Panc1 (cell line): ENCODE data around the gene HK1. TPM values are rescaled to one million over a fixed set of nuclear protein-coding genes. Genes with fewer than 3 reads are reported as not detected.

Experiments used
- ATAC-seq: fragments of 200-7000 bp; cut with Tn5 transposase; 2 replicates; pipeline ENCODE4 v1.9.1; 2020; ENCODE audit warnings: mild to moderate bottlenecking, moderate library complexity
- BruUV-seq: library from RNA; stranded (reverse); fragments of 400-500 nt; replicated peaks from 2 replicates; lab custom pipeline; 2021; lab: Mats Ljungman, UMichigan
- CTCF ChIA-PET: fragments of 300-600 bp; sonication (Branson Sonifier 250); formaldehyde crosslinking; loops from one replicate; lab custom pipeline; 2022; ENCODE audit warnings: antibody characterized with exemption; lab: Charles Lee
- POLR2A ChIA-PET: fragments of 300-600 bp; sonication (Branson Sonifier 250); formaldehyde crosslinking; loops from one replicate; lab custom pipeline; 2022; ENCODE audit warnings: antibody characterized with exemption; lab: Charles Lee
- DNase-seq: peaks from one replicate; pipeline ENCODE4 v3.0.0-alpha.2; 2010; ENCODE audit warnings: low read depth, low spot score
- H3K27ac ChIP-seq: 2 replicates; pipeline ENCODE4 v1.5.1; 2011; ENCODE audit warnings: mild to moderate bottlenecking, low read length, inconsistent platforms
- H3K27me3 ChIP-seq: fragments of 200-500 bp; sonication (Bioruptor generic); 2 replicates; pipeline ENCODE4 v1.6.0; 2014; ENCODE audit warnings: low read length, inconsistent platforms; ENCODE audit not compliant: control insufficient read depth, insufficient read depth
- H3K36me3 ChIP-seq: fragments of 200-500 bp; sonication (Bioruptor generic); 2 replicates; pipeline ENCODE4 v1.5.1; 2014; ENCODE audit warnings: inconsistent platforms, mild to moderate bottlenecking, low read length, moderate library complexity; ENCODE audit not compliant: control insufficient read depth, insufficient read depth
- H3K4me1 ChIP-seq: 2 replicates; pipeline ENCODE4 v1.5.1; 2011; ENCODE audit warnings: inconsistent platforms, mild to moderate bottlenecking, low read length, moderate library complexity; ENCODE audit not compliant: control insufficient read depth, insufficient read depth
- H3K4me3 ChIP-seq, 2 experiments: 2 replicates each; pipeline ENCODE4 v1.5.1; 2011 to 2012; ENCODE audit warnings: low read depth in 2 of 2, low read length in 2 of 2, mild to moderate bottlenecking in 2 of 2, inconsistent platforms in 1 of 2, moderate library complexity in 1 of 2
- H3K9me3 ChIP-seq: fragments of 200-500 bp; sonication (Bioruptor generic); 2 replicates; pipeline ENCODE4 v1.5.1; 2014; ENCODE audit warnings: low read depth, mild to moderate bottlenecking, inconsistent platforms, low read length, moderate library complexity; ENCODE audit not compliant: control insufficient read depth, insufficient read depth
- POLR2AphosphoS5 ChIP-seq: IDR thresholded peaks from 2 replicates; pipeline ENCODE4 v1.6.1; 2012; ENCODE audit warnings: mild to moderate bottlenecking, low read depth, low read length, moderate library complexity
- SIN3A ChIP-seq: IDR thresholded peaks from 2 replicates; pipeline ENCODE4 v1.6.1; 2012; ENCODE audit warnings: low read depth, mild to moderate bottlenecking, low read length, moderate library complexity, borderline replicate concordance; ENCODE audit not compliant: insufficient read depth
- TCF7L2 ChIP-seq: IDR thresholded peaks from 2 replicates; pipeline ENCODE4 v1.6.1; 2011; ENCODE audit warnings: mild to moderate bottlenecking, low read depth, low read length, inconsistent platforms
- in situ Hi-C: cut with HindIII; loops from 2 replicates; pipeline ENCODE4 v1.10.0; 2016; ENCODE audit warnings: low sequenced_read_pairs, low pct_unique_long_range_greater_than_20kb
- intact Hi-C: fragments of 100-400 bp; cut with micrococcal nuclease; formaldehyde crosslinking; loops from one replicate; pipeline ENCODE4 v1.10.0; 2022; ENCODE audit not compliant: unreplicated experiment
- total RNA-seq: library from RNA; stranded (reverse); gene quantifications from one replicate; pipeline ENCODE4 v1.2.1, GENCODE V29; 2021; ENCODE audit not compliant: unreplicated experiment
- TF ChIP-seq, protein P1 (sequence below), 2 experiments: IDR thresholded peaks; 2 replicates each; pipeline ENCODE4 v1.6.1; 2011 to 2012; ENCODE audit warnings: low read depth in 2 of 2, control low read depth in 1 of 2, low read length in 1 of 2, mild to moderate bottlenecking in 1 of 2, moderate library complexity in 1 of 2; ENCODE audit not compliant: insufficient read depth in 1 of 2
- TF ChIP-seq, protein P2 (sequence below): fragments of 450-650 bp; IDR thresholded peaks from 2 replicates; pipeline ENCODE4 v1.5.1; 2017; ENCODE audit warnings: mild to moderate bottlenecking

Gene HK1
- total RNA-seq, 1 experiment from 2014 or later, result 74.4 TPM

- no peak for DNase-seq
- intact Hi-C loops, result loop anchor here (5.0 kb wide), 1 partner anchor 228 kb away; no protein-coding TSS in a partner anchor
- in situ Hi-C loops, result no loop called here
- H3K27me3 ChIP-seq, result no peaks in the 10 kb centered on the region
- ChIA-PET POLR2A (no interaction called here), CTCF (interaction anchor here (1.0 to 1.1 kb wide), 4 partner anchors 18 to 220 kb away, joined by 3 to 4 read pairs (median 4); no protein-coding TSS in a partner anchor)
- H3K9me3 ChIP-seq, result no peaks in the 10 kb centered on the region
- ATAC-seq, result no peak; the same call in 1 of the 2 replicates
- peaks cover 17% of the 10 kb centered on the region; the same call in 1 of the 2 replicates for H3K4me1 ChIP-seq
- H3K36me3 ChIP-seq, result no peaks in the 10 kb centered on the region
- no peak for TF ChIP-seq TCF7L2
- TF ChIP-seq, protein P1, sequence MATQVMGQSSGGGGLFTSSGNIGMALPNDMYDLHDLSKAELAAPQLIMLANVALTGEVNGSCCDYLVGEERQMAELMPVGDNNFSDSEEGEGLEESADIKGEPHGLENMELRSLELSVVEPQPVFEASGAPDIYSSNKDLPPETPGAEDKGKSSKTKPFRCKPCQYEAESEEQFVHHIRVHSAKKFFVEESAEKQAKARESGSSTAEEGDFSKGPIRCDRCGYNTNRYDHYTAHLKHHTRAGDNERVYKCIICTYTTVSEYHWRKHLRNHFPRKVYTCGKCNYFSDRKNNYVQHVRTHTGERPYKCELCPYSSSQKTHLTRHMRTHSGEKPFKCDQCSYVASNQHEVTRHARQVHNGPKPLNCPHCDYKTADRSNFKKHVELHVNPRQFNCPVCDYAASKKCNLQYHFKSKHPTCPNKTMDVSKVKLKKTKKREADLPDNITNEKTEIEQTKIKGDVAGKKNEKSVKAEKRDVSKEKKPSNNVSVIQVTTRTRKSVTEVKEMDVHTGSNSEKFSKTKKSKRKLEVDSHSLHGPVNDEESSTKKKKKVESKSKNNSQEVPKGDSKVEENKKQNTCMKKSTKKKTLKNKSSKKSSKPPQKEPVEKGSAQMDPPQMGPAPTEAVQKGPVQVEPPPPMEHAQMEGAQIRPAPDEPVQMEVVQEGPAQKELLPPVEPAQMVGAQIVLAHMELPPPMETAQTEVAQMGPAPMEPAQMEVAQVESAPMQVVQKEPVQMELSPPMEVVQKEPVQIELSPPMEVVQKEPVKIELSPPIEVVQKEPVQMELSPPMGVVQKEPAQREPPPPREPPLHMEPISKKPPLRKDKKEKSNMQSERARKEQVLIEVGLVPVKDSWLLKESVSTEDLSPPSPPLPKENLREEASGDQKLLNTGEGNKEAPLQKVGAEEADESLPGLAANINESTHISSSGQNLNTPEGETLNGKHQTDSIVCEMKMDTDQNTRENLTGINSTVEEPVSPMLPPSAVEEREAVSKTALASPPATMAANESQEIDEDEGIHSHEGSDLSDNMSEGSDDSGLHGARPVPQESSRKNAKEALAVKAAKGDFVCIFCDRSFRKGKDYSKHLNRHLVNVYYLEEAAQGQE (IDR thresholded peaks at IDR 0.05; ENCODE audit: insufficient read depth in 1 of 2, low read depth in 2 of 2, low read length in 1 of 2), result no peak
- TF ChIP-seq, protein P2, sequence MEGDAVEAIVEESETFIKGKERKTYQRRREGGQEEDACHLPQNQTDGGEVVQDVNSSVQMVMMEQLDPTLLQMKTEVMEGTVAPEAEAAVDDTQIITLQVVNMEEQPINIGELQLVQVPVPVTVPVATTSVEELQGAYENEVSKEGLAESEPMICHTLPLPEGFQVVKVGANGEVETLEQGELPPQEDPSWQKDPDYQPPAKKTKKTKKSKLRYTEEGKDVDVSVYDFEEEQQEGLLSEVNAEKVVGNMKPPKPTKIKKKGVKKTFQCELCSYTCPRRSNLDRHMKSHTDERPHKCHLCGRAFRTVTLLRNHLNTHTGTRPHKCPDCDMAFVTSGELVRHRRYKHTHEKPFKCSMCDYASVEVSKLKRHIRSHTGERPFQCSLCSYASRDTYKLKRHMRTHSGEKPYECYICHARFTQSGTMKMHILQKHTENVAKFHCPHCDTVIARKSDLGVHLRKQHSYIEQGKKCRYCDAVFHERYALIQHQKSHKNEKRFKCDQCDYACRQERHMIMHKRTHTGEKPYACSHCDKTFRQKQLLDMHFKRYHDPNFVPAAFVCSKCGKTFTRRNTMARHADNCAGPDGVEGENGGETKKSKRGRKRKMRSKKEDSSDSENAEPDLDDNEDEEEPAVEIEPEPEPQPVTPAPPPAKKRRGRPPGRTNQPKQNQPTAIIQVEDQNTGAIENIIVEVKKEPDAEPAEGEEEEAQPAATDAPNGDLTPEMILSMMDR, result no peak
- TF ChIP-seq SIN3A, result no peak
- TF ChIP-seq POLR2AphosphoS5, result no peak
- H3K27ac ChIP-seq, result peak overlapping the region; percentile 86
- peak overlapping the region; percentile 34 to 48 for H3K4me3 ChIP-seq
- BruUV-seq, result no TSS peak
Observed at GRCh38 chr10:69409176-69409495, 130.8 kb downstream of the HK1 start.

- no peak overlapping the region for H3K27ac ChIP-seq
- no TSS peak for BruUV-seq
- peaks cover 17% of the 10 kb centered on the region; the same call in 1 of the 2 replicates for H3K4me1 ChIP-seq
- no peaks in the 10 kb centered on the region for H3K36me3 ChIP-seq
- H3K9me3 ChIP-seq, result no peaks in the 10 kb centered on the region
- POLR2A ChIA-PET, result no interaction called here
- CTCF ChIA-PET, result no interaction called here
- in situ Hi-C loops, result no loop called here
- no peak for TF ChIP-seq SIN3A
- no peak for TF ChIP-seq TCF7L2
- no peak for TF ChIP-seq POLR2AphosphoS5
- TF ChIP-seq, protein P2, result no peak
- TF ChIP-seq, protein P1 (IDR thresholded peaks at IDR 0.05; ENCODE audit: insufficient read depth in 1 of 2, low read depth in 2 of 2, low read length in 1 of 2), result no peak
- H3K27me3 ChIP-seq, result no peaks in the 10 kb centered on the region
- no peak overlapping the region for H3K4me3 ChIP-seq
- ATAC-seq (no peak), DNase-seq (no peak)
- intact Hi-C loops, result loop anchor here (5.0 kb wide), 1 partner anchor 227 kb away; no protein-coding TSS in a partner anchor
Observed at GRCh38 chr10:69409968-69410367, 131.7 kb downstream of the HK1 start.
